Esophagus mucosa (tissue), 1 donor: ENCODE data around the gene CSK. TPM values are rescaled to one million over a fixed set of nuclear protein-coding genes. Genes with fewer than 3 reads are reported as not detected.

ENCODE experiments used
- ATAC-seq: fragments of 200-7000 bp; cut with Tn5 transposase; one replicate; pipeline ENCODE4 v1.9.1; 2020
- total RNA-seq: library from RNA; stranded (reverse); gene quantifications from one replicate; pipeline ENCODE4 v1.2.4, GENCODE V29; 2023
- donor health status: DM: yes; HTN: yes; CAD: no.

CSK gene
- total RNA-seq, 1 donor from 2014 or later = 77.1 TPM

DNA sequence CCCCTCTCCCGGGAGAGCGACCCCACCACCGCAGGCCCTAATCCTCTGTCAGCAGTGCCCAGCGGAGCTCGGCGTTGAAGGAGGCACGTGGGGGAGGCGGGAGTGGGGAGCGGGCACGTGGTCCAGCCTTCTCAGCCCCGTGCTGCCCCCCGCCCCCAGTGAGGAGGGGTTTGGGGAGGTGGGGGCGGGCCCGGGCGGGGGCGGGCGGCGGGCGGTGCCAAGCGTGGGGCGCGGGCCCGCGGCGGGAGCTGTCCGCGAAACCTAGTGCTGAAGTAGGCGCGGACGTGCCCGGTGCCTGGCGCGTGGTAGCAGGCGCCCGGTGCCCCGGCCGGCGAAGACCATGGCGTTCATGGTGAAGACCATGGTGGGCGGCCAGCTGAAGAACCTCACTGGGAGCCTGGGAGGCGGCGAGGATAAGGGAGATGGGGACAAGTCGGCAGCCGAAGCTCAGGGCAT, 44.5 kb downstream of the CSK start, which contains the start of gene CPLX3:
Gene CPLX3 (plus strand): TSS at position 264 of the 456 bp plus-strand sequence. CDS start 77 bp downstream, at position 341.
- ATAC-seq = peak; percentile 30

DNA sequence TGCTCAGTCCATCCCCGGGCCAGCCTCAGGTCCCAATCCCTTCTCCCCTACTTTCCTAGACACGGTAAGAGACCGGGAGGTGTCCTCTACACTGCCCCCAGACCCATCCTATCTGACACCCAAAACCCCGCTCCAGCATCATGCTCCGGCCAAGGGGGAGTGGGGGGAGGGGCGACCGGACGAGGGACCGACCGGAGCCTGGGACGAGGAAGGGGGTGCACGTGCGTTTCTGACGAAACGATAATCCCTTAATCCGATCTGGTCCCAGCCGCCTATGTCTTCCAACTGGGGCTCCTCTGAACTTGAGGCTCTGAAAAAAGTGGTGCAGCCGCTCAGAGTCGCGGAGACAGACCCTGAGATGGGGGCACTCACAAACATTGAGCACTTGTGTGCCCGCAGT, 45.0 kb downstream of the CSK start:
- ATAC-seq = no peak

DNA sequence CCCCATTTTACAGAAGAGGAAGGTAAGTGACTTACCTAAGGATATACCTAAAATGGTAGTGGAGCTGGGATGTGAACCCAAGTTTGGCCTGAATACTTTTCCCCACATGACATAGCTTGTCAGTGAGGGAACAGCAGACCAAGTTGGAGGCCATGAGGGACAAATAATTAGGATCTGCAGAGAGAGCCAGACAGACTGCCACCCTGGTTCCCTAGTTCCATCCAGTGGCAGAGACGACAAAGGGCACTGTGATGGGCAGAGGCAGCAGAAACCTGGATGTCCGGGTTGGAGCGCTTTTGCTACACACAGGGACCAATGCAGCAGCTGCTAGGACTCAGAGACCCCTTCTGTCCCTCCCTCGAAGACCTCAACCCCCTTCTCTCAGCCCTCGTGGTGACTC, 45.7 kb downstream of the CSK start:
- ATAC-seq = no peak

DNA sequence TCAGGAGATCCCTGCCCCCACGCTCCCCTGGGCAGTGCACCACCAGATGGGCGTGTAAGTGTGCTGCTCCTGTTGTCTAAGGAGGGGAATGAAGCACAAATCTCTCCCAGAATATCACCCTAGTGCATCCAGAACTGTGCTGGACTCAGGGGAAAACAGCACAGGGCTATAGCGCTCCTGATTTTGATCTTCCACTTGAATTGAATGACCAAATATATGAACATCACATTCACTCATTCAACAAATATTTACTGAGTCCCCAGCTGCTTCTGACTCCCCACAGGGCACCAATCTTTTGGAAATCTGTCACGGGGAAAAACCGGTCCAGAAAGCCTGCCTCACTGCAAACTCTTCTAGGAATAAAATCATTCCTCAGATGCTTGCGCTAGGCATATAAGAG, 47.0 kb downstream of the CSK start:
- no peak for ATAC-seq

DNA sequence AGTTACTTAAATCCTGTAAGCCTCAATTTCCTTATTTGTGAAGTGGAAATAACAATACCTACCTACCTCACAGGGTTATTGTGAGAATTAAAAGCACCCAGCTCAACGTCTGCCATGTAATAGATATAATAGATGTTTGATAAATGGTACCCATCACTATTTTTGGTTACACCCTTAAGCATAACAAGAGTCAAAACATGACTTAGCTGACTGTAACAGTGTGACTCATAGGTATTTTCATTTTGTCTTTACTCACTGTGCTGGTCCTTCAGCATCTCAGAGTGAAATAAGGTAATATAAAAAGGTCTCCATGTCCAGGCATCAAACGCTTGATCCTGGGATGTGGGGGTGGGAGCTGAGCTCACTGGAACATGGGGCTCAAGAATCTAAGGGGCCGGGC, 47.6 kb downstream of the CSK start:
- ATAC-seq = peak; percentile 15

DNA sequence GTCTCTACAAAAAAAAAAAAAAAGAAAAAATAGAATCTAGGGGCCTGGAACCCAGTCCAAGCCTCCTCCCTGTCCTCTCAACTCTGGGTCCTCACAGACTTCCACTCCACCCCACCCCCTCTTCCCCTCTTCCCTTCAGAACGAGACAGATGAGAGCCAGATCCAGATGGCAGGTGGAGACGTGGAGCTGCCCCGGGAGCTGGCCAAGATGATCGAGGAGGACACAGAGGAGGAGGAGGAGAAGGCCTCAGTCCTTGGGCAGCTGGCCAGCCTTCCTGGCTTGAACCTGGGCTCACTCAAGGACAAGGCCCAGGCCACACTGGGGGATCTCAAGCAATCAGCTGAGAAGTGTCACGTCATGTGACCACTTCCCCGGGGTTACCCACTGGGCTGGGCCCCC, 48.1 kb downstream of the CSK start:
- ATAC-seq = no peak

DNA sequence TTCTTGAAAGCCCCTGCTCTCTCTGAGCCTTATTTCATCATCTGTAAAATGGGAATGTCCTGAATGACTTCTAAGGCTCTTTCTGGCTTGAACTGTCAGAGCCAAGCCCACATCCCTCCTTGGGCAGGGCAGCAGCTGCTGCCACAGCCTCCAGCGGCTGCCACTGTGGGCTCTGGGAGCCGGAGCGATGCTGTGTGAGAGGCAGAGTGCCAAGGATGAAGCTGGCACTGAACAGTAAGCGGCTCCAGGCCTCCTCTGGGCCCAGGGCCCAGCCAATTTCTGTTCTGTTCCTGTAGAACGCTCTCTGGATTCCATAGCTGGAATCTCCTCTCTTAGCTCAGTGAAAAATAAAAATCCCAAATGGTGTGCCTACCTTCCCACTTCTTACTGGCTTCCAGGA, 49.0 kb downstream of the CSK start:
- ATAC-seq = no peak

DNA sequence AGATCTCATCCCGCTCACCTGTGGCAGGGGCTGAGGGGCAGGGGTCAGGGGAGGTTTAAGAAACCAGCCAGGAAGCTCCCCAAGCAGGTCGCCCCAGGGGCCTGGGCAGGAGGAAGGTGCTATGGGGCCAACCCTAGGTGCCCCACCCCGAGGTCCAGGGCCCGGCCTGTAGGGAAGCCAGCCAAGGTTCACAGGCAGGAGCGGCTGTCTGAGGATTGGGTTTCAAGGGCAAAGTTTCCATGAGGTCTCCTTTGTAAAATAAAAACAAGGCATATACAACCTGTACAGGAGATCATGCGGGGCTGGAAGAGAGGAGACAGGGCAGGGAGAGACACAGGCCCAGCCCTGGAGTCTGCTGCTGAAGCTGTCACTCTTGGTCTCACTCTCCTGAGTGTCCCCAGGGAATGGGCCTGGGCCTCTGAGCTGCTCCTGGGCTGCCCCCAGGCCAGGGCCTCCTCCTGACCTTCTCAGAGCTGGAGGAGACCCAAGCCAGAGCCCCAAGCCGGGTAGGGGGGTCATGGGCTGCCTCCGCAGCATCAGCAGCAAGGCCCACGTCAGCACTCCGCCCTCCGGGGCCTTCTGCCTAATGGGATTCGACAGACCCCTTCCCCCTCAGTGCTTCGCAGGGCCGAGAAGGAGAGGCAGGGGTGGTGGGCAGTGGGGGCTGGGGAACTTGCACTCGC, 50.1 kb downstream of the CSK start:
- no peak for ATAC-seq

DNA sequence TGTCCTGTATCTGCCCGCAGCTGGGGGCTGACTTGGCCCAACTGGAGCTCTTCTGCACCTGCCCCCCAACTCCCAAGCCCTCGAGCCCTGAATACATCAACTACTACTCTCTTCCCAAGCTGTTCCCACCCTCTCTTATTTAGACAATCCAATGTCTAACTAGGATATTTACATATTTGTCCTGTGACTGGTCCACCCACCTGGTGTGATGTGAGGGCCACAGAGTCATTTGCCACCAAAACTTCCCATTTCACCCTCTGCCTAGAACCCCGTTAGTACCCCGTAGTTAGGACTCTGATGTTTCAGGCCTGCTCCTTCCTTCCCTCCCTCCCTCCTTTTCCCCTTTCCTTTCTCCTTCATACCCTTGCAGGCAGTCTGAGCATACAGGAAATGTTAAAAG, 50.9 kb downstream of the CSK start:
- no peak for ATAC-seq

DNA sequence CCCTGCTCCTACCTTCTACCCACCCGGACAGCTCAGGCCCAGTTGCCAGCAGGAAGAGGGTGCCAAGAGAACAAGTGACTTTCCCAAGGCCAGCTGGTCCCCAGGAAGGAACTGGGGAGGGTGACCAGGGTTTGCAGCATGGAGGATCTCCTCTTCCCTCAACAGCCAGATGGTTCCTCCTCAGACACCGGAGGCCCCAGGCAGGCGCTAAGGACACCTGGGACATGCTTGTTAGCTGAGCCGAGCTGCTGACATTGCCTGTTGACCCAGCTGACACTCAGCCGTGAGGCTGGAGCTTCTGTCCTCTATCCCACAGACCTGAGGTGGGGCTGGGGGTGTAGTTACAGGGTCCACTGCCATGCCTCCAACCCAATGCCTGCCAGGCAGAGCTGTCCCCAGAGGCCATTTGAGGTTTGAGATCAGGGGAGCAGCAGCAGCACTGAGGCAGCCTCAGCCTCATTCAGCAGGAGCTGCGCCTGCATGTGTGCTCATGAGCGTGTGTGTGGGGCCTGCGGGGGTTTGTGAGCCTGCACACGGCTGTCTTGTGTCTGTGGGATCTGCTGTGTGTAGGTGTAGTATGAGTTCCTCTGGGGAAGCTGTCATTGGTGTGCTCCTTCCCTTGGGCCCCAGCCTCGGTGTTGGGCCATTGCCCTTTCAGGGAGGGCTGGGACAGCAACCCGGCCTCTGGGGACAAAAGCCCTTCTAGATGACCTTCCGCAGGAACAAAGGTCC, 51.7 kb downstream of the CSK start:
- no peak for ATAC-seq

DNA sequence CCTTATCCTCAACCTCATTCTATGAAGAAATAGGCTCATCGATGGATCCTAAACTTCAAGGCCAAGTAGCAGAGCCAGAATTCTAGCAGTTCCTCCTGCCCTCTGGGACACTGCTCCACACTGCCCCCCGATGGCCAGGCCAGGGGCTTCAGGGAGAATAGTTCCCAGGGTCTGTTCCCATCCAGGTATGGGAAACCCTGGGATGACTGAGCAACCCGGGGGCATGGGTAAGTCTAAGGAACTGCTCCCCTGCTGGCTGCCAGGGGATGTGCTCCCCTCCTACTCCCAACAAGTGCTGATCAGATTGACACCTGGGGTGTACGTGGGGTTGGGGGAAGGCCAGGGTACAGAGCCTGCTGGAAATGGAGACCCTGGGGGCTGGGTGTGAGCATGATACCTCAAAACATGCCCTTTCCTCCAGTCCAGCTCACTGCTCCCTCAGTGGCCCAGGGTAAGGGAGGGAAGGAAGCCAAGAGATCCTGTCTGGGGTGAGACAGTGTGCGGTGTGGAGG, 53.5 kb downstream of the CSK start:
- ATAC-seq = peak; percentile 47

DNA sequence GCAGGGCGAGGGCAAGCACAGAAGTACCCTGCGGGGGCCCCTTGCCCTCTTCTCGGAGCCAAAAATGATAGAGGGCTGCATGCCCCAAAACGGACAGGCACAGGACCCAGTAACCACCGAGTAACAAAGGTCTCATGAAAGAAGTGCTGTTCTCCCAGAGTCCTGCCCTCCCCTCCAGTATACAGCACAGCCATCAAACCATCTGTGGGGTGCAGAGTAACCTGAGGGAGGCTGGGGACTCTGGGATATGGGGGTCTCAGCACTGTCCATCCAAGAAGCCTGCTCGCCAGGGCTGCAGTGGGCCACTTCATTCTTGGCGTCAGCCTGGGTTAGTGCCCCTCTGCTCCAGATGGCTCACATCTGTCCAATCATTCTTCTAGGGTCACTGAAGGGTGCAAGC, 55.0 kb downstream of the CSK start:
- no peak for ATAC-seq

DNA sequence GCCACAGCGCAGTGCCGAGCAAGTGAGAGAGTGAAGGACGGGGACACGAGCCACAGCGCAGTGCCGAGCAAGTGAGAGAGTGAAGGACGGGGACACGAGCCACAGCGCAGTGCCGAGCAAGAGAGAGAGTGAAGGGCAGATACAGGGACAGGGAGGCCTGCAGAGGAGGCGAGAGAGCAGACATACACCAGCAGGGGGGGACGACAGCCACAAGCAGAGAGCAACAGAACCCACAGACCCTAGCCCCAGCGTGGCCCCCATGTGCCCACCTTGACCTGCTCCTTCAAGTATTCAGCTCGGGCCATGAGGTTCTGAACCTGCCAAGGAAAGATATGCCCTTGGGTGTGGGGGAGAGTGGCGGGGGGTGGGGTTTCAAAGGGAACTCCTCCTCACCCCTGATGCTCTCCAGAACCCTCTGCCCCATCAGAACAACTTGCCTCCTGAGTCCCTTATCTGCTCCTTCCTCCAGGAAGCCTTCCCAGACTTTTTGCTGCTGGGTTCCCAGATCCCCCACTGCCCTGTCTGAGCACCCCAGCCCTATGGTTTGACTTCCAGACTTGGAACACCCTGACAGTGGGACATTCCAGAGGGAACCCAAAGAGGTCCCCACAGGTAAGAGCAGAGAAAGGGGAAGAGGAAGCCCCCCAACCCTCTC, 55.7 kb downstream of the CSK start:
- ATAC-seq = no peak

DNA sequence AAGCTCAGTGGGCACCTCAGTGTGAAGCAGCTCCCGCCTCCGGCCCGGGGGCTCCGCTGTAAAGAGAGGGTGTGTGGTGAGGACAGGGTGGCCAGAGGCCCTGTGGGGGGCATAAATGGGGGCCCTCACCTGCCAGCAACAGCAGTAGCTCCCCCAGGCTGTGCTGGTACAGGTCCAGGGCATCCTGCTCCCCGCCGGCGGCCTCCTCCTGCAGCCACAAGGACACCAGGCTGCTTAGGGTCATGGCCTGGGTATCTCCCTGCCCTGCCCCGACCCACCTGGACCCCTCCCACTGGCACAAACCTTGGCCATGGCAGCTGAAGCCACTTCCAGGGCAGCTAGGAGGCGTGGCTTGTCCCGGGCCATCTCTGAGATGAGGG, 56.2 kb downstream of the CSK start:
- ATAC-seq = no peak

DNA sequence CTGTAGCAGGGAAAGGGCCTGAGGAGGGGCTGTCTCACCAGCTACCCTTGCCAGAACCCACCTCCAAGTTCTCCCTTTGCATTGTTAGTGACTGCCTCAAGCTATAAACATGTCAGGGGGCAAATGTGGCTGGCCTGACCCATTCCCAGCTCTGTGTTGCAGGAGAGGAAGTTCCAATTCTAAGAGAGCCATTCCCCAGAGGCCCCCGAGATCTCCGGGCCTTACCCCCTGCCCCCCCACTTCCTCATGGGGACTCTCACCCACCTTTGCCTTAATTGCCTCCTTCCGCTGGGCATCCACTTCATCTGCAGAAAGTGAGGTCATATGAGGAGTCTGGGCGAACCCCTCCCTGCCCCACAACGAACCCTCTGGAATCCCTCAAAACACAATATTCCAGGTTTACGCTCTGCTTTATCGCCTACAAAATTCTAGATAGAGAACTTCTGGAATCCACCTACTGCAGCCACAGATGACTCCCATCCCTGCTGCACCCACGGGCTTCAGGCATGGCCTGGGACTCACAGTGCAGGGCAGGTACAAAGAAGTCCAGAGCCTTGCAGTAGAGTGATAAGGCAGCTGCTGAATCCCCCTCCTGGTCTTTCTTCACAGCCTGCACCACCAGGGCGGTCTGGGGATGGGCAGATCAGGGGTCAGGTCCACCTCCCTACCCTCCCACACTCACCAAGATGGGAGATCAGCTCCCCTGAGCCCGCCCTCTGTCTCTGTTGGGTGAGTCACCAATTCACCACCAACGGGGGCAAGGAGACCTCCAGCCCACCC, 57.1 kb downstream of the CSK start:
- no peak for ATAC-seq

DNA sequence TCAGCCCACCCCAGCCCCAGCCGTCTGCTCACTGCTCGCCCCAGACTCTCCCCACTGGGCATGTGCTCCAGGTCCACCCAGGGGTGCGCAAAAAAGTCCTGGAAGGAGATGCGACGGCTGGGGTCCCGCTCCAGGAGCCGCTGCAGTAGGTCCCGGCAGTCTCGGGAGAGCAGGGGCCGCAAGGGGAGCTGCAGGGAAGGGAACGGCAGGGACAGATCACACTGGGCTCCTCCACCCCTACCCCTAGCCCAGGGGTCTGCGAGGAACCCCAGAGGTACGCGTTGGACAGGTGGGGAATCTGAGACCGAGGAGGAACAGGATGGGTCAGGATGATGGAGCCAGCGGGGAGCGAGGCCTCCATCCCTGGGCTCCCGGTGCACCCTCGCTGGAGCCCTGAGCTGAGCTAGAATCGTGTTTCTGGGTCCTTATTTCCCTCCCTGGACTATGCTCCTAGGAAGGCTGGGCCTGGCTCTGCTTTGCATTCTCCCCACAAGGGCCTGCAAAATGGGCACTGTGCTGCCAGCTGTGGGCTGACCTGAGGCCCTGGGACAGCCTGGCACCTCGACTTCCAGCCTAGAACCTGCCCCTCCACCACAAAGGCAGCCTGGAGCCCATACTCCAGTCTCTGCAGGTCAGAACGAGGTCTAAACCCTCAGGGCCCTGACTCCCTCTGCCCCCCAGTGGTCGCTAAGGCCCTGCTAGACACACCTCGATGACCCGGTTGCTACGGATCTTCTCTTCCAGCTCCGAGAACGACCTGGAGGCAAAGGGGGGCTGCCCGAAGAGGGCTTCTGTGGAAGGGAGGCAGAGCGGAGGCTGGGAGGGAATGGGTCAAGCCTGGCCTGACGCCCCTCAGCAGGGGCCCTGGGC, 57.9 kb downstream of the CSK start:
- ATAC-seq = no peak

DNA sequence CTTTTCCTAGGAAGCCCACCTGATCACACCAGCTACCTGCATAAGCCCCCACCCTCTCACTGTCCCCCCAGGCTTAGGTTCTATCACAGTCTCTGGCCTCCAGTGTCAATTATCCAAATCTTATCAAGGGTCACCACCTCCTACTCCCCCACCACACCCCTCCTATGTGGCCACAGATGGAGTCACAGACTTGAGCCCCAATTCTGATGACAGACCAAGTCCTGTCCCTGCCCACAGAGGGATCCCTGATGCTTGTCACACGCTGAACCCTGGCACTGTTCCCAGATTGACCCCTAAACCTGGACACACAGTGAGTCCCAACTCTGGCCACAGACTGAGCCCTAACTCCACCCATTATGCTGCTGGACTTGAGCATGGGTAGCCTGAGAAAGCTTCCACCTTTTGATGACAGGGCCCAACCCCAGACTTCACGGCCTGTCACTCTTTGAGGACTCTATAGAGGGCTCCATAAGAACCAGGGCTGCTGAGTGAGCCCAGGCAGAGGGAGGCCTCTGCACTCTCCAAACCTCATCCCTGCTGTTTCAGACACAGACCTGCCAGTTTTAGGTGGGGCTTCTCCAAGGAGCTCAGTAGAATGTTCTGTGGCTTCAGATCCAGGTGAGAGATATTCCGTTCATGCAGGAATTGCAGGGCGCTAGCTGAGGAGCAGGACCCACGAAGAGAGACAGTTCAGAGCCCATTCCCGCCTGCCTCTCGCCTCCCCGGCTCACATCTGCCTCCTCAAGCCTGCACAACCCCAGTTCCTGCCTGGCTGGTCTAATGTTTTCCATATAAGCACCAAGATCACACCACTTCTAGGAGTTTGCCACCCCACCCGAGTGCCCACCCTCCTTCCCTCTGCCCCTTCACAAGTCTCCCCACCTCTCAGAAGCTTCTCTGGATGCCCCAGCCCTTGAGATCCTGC, 59.2 kb downstream of the CSK start:
- no peak for ATAC-seq

DNA sequence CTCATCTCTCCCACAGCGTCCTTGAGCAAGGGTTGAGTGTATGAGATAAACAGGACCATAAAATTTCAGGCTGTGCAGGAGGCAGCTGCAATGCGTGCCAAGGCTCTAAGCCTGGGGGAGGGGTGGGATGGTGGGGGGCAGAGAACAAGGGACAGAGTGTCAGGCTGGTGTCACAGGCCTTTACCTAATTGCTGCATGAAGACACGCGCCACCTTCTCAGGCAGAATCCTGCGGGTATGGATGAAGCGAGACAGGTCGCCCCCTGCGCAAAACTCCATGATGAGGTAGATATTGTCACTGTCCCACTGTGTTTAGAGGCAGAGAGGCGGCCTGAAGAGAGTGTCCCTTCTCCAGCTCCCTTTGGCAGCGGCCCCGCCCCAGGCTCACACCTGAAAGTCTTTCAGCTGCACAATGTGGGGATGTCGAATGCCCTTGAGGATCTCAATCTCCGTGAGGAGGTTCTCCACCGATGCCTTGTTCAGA, 60.1 kb downstream of the CSK start:
- ATAC-seq = no peak

DNA sequence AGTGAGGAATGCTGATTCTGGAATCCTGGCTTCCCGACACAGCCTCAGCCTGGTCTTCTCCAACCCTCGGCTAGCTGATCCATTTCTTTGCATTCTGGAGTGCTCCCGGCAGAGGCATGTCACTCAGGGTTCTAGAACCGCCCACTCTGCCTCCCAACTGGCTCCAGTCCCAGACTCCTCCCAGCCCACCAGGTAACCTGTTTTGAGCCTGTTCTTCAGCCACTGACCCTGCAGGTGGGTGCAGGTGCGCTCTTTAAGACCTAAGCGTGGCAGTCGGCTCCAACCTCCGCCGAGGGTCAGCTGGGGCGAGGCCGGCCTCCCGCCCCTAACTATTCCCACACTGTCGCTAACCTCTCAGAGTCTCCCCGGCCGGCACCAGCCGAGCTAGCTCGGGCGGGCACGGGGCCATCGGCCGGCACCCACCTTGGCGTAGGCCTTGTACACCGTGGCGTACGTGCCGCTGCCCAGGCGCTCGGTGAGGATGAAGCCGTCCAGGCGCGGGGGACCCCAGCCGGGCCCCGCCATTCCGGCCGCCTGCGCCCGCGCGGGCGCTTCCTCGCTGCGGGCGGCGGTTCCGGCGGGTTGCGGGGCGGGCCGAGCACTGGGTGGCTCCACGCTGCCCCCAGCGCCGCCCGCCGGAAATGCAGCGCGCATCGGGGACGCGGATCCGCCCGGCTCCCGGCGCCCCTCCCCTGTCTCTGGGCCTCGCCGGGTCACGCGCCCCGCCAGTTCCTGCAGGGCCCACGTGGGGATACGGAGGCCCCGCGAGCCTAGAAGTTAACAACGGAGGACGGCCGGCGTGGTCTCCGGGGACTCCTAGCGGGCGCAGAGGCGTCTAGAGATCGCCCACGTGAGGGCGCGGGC, 60.9 kb downstream of the CSK start, which contains the start of gene ULK3:
Gene ULK3 (minus strand): TSS at position 576 of the 864 bp plus-strand sequence. CDS start 51 bp downstream, at position 525.
- ATAC-seq = peak; percentile 89
